ENCODE data around the gene IL5. TPM values are rescaled to one million over a fixed set of nuclear protein-coding genes. Genes with fewer than 3 reads are reported as not detected.
"Not testable (repeated sequence)": the region's sequence is repeated elsewhere in the genome, so short reads cannot be mapped to it uniquely, and the experiment has no call there.

IL5 gene
- total RNA-seq = not detected in 2 replicates

GRCh38 chr5:132543472-132544201 is at the start of gene IL5:
Gene IL5, minus strand, starts transcription at chr5:132543522. Its CDS starts 44 bp downstream, at chr5:132543478.
- no peak for DNase-seq (ENCODE audit: low read depth)
- no peak for TF ChIP-seq CTCF (conservative IDR thresholded peaks at IDR 0.05; ENCODE audit: low read depth, low read length)
- H3K4me3 ChIP-seq (ENCODE audit: low read depth, low read length) = no peak within 1 kb of the TSS

GRCh38 chr5:132592521-132592920 is 49.2 kb upstream of the IL5 start:
- TF ChIP-seq CTCF (conservative IDR thresholded peaks at IDR 0.05; ENCODE audit: low read depth, low read length) = no peak
- no peak overlapping the region for H3K4me3 ChIP-seq (ENCODE audit: low read depth, low read length)
- DNase-seq (ENCODE audit: low read depth) = no peak

GRCh38 chr5:132591145-132591544 is 47.8 kb upstream of the IL5 start:
- DNase-seq (ENCODE audit: low read depth) = no peak
- H3K4me3 ChIP-seq (ENCODE audit: low read depth, low read length) = no peak overlapping the region
- TF ChIP-seq CTCF (conservative IDR thresholded peaks at IDR 0.05; ENCODE audit: low read depth, low read length) = peak; percentile 12

GRCh38 chr5:132589467-132589866 is 46.1 kb upstream of the IL5 start:
- DNase-seq (ENCODE audit: low read depth) = no peak
- TF ChIP-seq CTCF (conservative IDR thresholded peaks at IDR 0.05; ENCODE audit: low read depth, low read length) = no peak
- H3K4me3 ChIP-seq (ENCODE audit: low read depth, low read length) = no peak overlapping the region

GRCh38 chr5:132586063-132586462 is 42.7 kb upstream of the IL5 start:
- no peak overlapping the region for H3K4me3 ChIP-seq (ENCODE audit: low read depth, low read length)
- no peak for TF ChIP-seq CTCF (conservative IDR thresholded peaks at IDR 0.05; ENCODE audit: low read depth, low read length)
- no peak for DNase-seq (ENCODE audit: low read depth)

GRCh38 chr5:132584560-132584959 is 41.2 kb upstream of the IL5 start:
- H3K4me3 ChIP-seq (ENCODE audit: low read depth, low read length); DNase-seq (ENCODE audit: low read depth): not testable (repeated sequence)

- H3K4me3 ChIP-seq (ENCODE audit: low read depth, low read length) = no peak overlapping the region
- no peak for TF ChIP-seq CTCF (conservative IDR thresholded peaks at IDR 0.05; ENCODE audit: low read depth, low read length)
- DNase-seq (ENCODE audit: low read depth) = no peak
Observed at GRCh38 chr5:132576123-132576522, 32.8 kb upstream of the IL5 start.
